Sigmoid colon (tissue), 7 donors: ENCODE data around the gene CARD11. TPM values are rescaled to one million over a fixed set of nuclear protein-coding genes. Genes with fewer than 3 reads are reported as not detected.

Experiments used
- DNase-seq: peaks from one replicate; pipeline ENCODE4 v3.0.0-alpha.2; 2019
- H3K27ac ChIP-seq, 4 donors: fragments of 200-600 bp; sonication (generic); one replicate each; pipeline ENCODE4 v1.5.1; 2016 to 2019; ENCODE audit warnings: mild to moderate bottlenecking in 1 of 4
- H3K27me3 ChIP-seq, 3 donors: fragments of 200-600 bp; sonication (generic); one replicate each; pipeline ENCODE4 v1.5.1; 2019; ENCODE audit warnings: mild to moderate bottlenecking in 1 of 3
- H3K36me3 ChIP-seq, 4 donors: fragments of 200-600 bp; sonication (generic); one replicate each; pipeline ENCODE4 v1.5.1; 2016 to 2019
- H3K4me1 ChIP-seq, 4 donors: fragments of 200-600 bp; sonication (generic); one replicate each; pipeline ENCODE4 v1.5.1; 2017 to 2019
- H3K4me3 ChIP-seq, 4 donors: fragments of 200-600 bp; sonication (generic); one replicate each; pipeline ENCODE4 v1.5.1; 2017 to 2019; ENCODE audit warnings: mild to moderate bottlenecking in 2 of 4, moderate library complexity in 1 of 4
- H3K9me3 ChIP-seq, 4 donors: fragments of 200-600 bp in 3 of 4; sonication (generic) in 3 of 4; one replicate each; pipeline versions ENCODE4 v1.5.1 to v1.6.1; 2013 to 2019
- EP300 ChIP-seq, 4 donors: sonication (generic); formaldehyde crosslinking; IDR thresholded peaks; one replicate each; pipeline ENCODE4 v1.6.1; 2017; ENCODE audit warnings: antibody characterized with exemption in 4 of 4
- POLR2A ChIP-seq, 2 donors: fragments of 450-650 bp; IDR thresholded peaks; one replicate each; pipeline ENCODE4 v1.6.1; 2016; ENCODE audit warnings: antibody characterized with exemption in 2 of 2, mild to moderate bottlenecking in 2 of 2, moderate library complexity in 2 of 2
- POLR2AphosphoS5 ChIP-seq, 4 donors: sonication (generic); formaldehyde crosslinking; IDR thresholded peaks; one replicate each; pipeline ENCODE4 v1.6.1; 2017; ENCODE audit warnings: antibody characterized with exemption in 4 of 4
- WGBS, 2 donors: extraction: QIAGEN DNeasy Blood & Tissue Kit; methylation state at CpG; one replicate each; pipeline ENCODE4 v1.1.7; 2013; 5-methylcytosine and 5-hydroxymethylcytosine counted together
- intact Hi-C: fragments of 100-400 bp; cut with DNase I; formaldehyde crosslinking; loops from one replicate; pipeline ENCODE4 v1.15.1; 2023
- polyA plus RNA-seq, 3 donors: library from polyadenylated mRNA; stranded (reverse); fragments of 200-250 nt; gene quantifications; one replicate each; pipeline ENCODE4 v1.2.3, GENCODE V29; 2013
- total RNA-seq, 4 donors: library from RNA; depleted of rRNA; stranded (reverse); fragments of >200 nt; gene quantifications; one replicate each; pipeline ENCODE4 v1.1.0, GENCODE V29; 2016
- TF ChIP-seq, protein P1 (sequence below), 4 experiments: fragments of 450-650 bp in 3 of 4; fragments of 200-600 bp in 1 of 4; IDR thresholded peaks; one replicate each; pipeline ENCODE4 v1.5.1; 2016 to 2019; ENCODE audit warnings: antibody characterized with exemption in 4 of 4, mild to moderate bottlenecking in 3 of 4, moderate library complexity in 2 of 4
- donor health status: healthy with polysubstance abuse.
- donor health status: Bipolar disorder and iron deficiency.
- donor health status: healthy.

CARD11 gene
- total and polyA plus RNA-seq, 7 donors: 0.14 to 22.4 (median 0.66) TPM; not detected in 1

DNA sequence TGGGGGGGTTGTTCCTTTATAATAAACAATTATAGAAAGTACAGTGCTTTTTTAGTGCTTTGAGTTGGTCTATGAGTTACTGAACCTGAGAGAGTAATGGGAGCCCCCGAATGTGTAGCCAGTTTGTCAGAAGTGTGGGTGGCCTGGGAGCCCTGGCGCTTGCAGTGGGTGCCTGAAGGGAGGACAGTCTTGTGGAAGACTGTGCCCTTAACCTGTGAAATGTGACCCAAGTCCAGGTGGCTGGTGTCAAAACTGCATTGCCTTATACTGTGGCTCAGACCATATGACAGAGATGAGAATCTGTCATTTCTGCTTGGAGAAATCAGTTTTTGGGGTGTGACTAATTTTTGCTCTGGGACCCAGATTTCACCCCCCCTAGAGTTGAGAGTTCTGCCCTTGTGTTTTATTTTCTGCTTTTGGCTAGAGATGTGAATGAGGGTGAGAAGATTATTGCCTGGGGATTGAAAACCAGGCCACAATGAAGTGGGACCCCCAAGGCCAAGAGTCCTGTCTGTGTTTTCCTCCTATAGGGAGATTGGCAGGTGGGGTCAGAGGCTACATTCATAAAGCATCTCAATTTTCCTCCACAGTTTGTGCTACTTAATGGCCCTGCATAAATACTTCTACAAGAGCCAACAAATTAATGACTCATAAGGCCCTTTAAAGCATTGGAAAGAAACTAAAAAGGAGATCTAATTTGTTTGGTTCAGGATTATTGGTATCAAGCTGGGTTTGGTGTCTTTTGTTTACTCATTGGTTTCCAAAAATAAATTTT lies 24.1 kb upstream of the CARD11 start:
- Histone ChIP-seq H3K27ac (no peak overlapping the region), H3K36me3 (no peaks in the 10 kb centered on the region), H3K9me3 (no peaks in the 10 kb centered on the region), H3K4me1 (no peaks in the 10 kb centered on the region), H3K4me3 (no peak overlapping the region), H3K27me3 (no peaks in the 10 kb centered on the region)
- intact Hi-C loops: no loop called here
- TF ChIP-seq POLR2A (IDR thresholded peaks at IDR 0.05) (no peak), POLR2AphosphoS5 (IDR thresholded peaks at IDR 0.05) (no peak), EP300 (IDR thresholded peaks at IDR 0.05) (no peak)
- TF ChIP-seq, protein P1, sequence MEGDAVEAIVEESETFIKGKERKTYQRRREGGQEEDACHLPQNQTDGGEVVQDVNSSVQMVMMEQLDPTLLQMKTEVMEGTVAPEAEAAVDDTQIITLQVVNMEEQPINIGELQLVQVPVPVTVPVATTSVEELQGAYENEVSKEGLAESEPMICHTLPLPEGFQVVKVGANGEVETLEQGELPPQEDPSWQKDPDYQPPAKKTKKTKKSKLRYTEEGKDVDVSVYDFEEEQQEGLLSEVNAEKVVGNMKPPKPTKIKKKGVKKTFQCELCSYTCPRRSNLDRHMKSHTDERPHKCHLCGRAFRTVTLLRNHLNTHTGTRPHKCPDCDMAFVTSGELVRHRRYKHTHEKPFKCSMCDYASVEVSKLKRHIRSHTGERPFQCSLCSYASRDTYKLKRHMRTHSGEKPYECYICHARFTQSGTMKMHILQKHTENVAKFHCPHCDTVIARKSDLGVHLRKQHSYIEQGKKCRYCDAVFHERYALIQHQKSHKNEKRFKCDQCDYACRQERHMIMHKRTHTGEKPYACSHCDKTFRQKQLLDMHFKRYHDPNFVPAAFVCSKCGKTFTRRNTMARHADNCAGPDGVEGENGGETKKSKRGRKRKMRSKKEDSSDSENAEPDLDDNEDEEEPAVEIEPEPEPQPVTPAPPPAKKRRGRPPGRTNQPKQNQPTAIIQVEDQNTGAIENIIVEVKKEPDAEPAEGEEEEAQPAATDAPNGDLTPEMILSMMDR (IDR thresholded peaks at IDR 0.05): no peak
- 72 to 83% methylated on average over 2 of the region's 2 CpGs for WGBS, 2 donors
- no peak for DNase-seq

- 54 to 55% methylated on average over 3 of the region's 3 CpGs for WGBS, 2 donors
- intact Hi-C loops: no loop called here
- H3K27me3 ChIP-seq: no peaks in the 10 kb centered on the region
- no peak overlapping the region for H3K27ac ChIP-seq
- H3K4me1 ChIP-seq: no peaks in the 10 kb centered on the region
- no peaks in the 10 kb centered on the region for H3K9me3 ChIP-seq
- no peak overlapping the region for H3K4me3 ChIP-seq
- TF ChIP-seq, protein P1 (IDR thresholded peaks at IDR 0.05): no peak
- TF ChIP-seq POLR2A (IDR thresholded peaks at IDR 0.05) (no peak), EP300 (IDR thresholded peaks at IDR 0.05) (no peak), POLR2AphosphoS5 (IDR thresholded peaks at IDR 0.05) (no peak)
- no peak for DNase-seq
- H3K36me3 ChIP-seq: no peaks in the 10 kb centered on the region
Measured at GRCh38 chr7:3067193-3067592, 23.5 kb upstream of the CARD11 start.

DNA sequence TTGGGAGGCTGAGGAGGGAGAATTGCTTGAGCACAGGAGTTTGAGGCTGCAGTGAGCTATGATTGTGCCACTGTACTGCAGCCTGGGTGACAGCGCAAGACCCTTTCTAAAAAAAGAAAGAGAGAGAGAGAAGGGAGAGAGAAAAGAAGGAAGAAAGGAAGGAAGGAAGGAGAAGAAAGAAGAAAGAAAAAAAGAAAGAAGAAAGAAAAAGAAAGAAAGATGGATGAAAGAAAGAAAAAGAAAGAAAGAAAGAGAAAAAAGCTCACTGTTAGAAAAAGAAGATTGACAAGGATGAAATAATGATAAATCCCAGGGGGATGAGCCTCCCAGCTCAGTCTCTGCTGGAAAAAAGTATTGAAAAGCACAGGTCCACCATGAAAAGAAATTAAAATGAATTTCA lies 22.8 kb upstream of the CARD11 start:
- Histone ChIP-seq H3K36me3 (no peaks in the 10 kb centered on the region), H3K9me3 (no peaks in the 10 kb centered on the region), H3K27ac (no peak overlapping the region), H3K4me3 (no peak overlapping the region), H3K27me3 (no peaks in the 10 kb centered on the region), H3K4me1 (no peaks in the 10 kb centered on the region)
- TF ChIP-seq, protein P1 (IDR thresholded peaks at IDR 0.05): no peak
- TF ChIP-seq POLR2A (IDR thresholded peaks at IDR 0.05) (no peak), EP300 (IDR thresholded peaks at IDR 0.05) (no peak), POLR2AphosphoS5 (IDR thresholded peaks at IDR 0.05) (no peak)
- intact Hi-C loops: no loop called here
- WGBS, 2 donors: 93 to 98% methylated on average over 1 of the region's 1 CpG
- no peak for DNase-seq

GRCh38 chr7:3065724-3066143 lies 22.1 kb upstream of the CARD11 start:
- H3K9me3 ChIP-seq: no peaks in the 10 kb centered on the region

More at GRCh38 chr7:3065724-3066143, 22.1 kb upstream of the CARD11 start:
- no peak overlapping the region for H3K27ac ChIP-seq
- 44 to 45% methylated on average over 11 of the region's 11 CpGs for WGBS, 2 donors
- intact Hi-C loops: no loop called here
- no peaks in the 10 kb centered on the region for H3K27me3 ChIP-seq
- H3K4me1 ChIP-seq: no peaks in the 10 kb centered on the region
- no peak for DNase-seq
- no peaks in the 10 kb centered on the region for H3K36me3 ChIP-seq
- H3K4me3 ChIP-seq: no peak overlapping the region
- TF ChIP-seq POLR2A (IDR thresholded peaks at IDR 0.05) (no peak), POLR2AphosphoS5 (IDR thresholded peaks at IDR 0.05) (no peak), EP300 (IDR thresholded peaks at IDR 0.05) (no peak)
- TF ChIP-seq, protein P1 (IDR thresholded peaks at IDR 0.05): no peak
